ENCODE measurements around the gene BRMS1L.

DNA sequence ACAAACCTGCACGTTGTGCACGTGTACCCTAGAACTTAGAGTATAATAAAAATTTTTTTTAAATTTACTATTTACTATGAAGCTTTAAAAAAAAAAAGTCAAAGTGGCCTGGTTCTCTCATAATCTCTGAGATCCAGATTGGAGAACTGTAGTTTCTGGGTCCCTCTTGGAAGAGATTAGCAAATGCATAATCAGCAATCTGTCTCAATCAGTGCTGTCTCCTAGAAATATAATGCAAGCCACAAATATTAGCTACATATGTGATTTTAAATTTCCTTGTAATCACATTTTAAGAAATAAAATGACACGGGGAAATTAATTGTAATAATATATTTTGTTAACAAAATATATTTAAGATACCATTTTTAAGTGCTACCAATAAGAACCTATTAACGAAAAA lies 49.3 kb upstream of the BRMS1L start:
- TF ChIP-seq, protein P1, sequence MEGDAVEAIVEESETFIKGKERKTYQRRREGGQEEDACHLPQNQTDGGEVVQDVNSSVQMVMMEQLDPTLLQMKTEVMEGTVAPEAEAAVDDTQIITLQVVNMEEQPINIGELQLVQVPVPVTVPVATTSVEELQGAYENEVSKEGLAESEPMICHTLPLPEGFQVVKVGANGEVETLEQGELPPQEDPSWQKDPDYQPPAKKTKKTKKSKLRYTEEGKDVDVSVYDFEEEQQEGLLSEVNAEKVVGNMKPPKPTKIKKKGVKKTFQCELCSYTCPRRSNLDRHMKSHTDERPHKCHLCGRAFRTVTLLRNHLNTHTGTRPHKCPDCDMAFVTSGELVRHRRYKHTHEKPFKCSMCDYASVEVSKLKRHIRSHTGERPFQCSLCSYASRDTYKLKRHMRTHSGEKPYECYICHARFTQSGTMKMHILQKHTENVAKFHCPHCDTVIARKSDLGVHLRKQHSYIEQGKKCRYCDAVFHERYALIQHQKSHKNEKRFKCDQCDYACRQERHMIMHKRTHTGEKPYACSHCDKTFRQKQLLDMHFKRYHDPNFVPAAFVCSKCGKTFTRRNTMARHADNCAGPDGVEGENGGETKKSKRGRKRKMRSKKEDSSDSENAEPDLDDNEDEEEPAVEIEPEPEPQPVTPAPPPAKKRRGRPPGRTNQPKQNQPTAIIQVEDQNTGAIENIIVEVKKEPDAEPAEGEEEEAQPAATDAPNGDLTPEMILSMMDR (IDR thresholded peaks at IDR 0.05; ENCODE audit: borderline replicate concordance, extremely low read depth, low read length, poor library complexity, severe bottlenecking), result no peak
- no peak for TF ChIP-seq EZH2 (IDR thresholded peaks at IDR 0.05; ENCODE audit: borderline replicate concordance, low read depth, low read length, severe bottlenecking)
